Measurements from ENCODE around the gene TMEM218.

TMEM218 gene

DNA sequence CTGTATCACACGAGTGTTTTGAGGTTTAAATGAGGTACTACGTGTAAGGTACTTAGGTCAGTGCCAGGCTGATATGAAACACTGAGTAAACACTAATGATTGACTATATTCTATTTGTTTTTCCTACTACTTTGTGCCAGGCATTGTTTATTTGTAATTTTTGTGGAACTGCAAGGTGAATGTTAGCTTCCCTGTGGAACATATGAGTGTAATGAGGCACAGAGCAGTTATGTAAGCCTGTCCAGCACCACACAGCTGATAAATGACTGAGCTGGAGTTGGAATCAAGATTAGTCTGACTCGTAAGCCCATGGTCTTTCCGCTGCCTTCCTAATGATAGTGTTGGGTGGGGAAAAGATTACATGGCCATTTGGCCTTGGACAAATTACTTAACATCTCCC is 42.4 kb downstream of the TMEM218 start:
- DNase-seq (ENCODE audit: low read depth) = peak; percentile 52
- no peak for TF ChIP-seq CTCF (IDR thresholded peaks at IDR 0.05; ENCODE audit: control insufficient read depth, extremely low read depth, insufficient read depth)
- no peak overlapping the region for H3K4me3 ChIP-seq (ENCODE audit: low read depth, low read length)

DNA sequence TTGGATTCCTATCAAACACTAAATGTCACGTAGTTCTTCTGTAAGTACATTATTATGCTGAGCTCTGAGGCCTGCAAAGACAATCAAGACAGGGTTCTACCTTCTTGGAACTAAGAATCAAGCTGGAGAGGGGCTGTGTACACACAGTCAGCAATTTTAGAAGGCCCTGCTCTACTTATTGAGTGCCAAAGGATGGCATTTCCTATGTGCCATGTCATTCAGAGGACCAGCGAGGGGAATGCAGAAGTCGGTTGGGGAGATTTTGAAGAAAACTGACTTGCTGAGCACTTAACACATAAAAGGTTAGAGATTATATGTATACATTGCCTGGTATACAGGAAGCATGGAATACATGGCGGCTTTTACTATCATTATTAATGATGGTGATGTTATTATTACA is 43.1 kb downstream of the TMEM218 start:
- no peak for TF ChIP-seq CTCF (IDR thresholded peaks at IDR 0.05; ENCODE audit: control insufficient read depth, extremely low read depth, insufficient read depth)
- H3K4me3 ChIP-seq (ENCODE audit: low read depth, low read length) = no peak overlapping the region
- no peak for DNase-seq (ENCODE audit: low read depth)

- no peak overlapping the region for H3K4me3 ChIP-seq (ENCODE audit: low read depth, low read length)
- DNase-seq (ENCODE audit: low read depth) = no peak
- TF ChIP-seq CTCF (IDR thresholded peaks at IDR 0.05; ENCODE audit: control insufficient read depth, extremely low read depth, insufficient read depth) = no peak
Measured at GRCh38 chr11:125064070-125064469, 47.4 kb downstream of the TMEM218 start.

DNA sequence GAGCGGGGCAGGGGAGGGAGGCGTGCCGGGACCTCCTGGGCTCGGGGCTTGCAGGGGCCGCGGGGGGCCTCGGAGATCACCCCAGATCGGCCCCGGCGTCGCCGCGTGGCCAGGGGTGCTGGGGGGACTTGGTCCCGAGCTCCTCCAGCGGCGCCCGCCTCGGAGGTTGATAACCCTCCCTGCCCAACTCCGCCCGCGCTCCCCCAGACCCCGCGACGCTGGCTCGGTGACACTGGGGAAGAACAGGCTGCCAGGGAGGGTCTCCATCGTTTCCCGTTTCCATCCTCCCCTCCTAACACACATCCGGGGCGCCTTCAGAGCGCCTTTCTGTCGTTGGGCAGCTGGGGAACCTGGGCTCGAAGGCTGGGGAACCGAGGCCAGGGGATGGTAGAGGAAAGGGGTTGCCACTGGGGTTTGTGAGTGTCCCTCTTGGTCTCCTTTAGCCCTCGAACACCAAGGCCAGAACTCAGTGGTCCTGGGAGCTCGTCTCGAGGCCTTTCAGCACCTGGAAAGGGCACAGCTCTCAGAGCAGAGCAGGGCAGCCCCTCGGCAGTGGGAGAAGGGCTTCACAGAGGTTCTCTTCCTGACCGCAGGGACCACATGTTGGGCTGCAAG is 47.9 kb downstream of the TMEM218 start:
- no peak for DNase-seq (ENCODE audit: low read depth)
- H3K4me3 ChIP-seq (ENCODE audit: low read depth, low read length) = peak overlapping the region; percentile 35
- TF ChIP-seq CTCF (IDR thresholded peaks at IDR 0.05; ENCODE audit: control insufficient read depth, extremely low read depth, insufficient read depth) = no peak

- DNase-seq (ENCODE audit: low read depth) = no peak
- no peak for TF ChIP-seq CTCF (IDR thresholded peaks at IDR 0.05; ENCODE audit: control insufficient read depth, extremely low read depth, insufficient read depth)
- H3K4me3 ChIP-seq (ENCODE audit: low read depth, low read length) = peak within 1 kb of the TSS; percentile 35
Measured at GRCh38 chr11:125062931-125063428, 48.4 kb downstream of the TMEM218 start, which contains the start of gene SLC37A2. Gene SLC37A2 (plus strand): TSS chr11:125063305. CDS start chr11:125063368, 63 bp downstream.

- TF ChIP-seq CTCF (IDR thresholded peaks at IDR 0.05; ENCODE audit: control insufficient read depth, extremely low read depth, insufficient read depth) = no peak
- DNase-seq (ENCODE audit: low read depth) = no peak
- H3K4me3 ChIP-seq (ENCODE audit: low read depth, low read length) = no peak overlapping the region
Measured at GRCh38 chr11:125062218-125062930, 49.1 kb downstream of the TMEM218 start.
